Left kidney (tissue), 1 donor: ENCODE results near the gene KRT23. TPM values are rescaled to one million over a fixed set of nuclear protein-coding genes. Genes with fewer than 3 reads are reported as not detected.

Source experiments
- polyA plus RNA-seq: library from polyadenylated mRNA; unstranded; fragments of 120-200 nt; gene quantifications from one replicate; pipeline ENCODE4 v1.2.1, GENCODE V29; 2013; ENCODE audit not compliant: insufficient read length

The KRT23 gene
- polyA plus RNA-seq, 1 donor = 1.1 TPM

Other genes with a start within 250 kb of the KRT23 start
- not detected for gene KRT24, start 233.9 kb downstream of the KRT23 start, polyA plus RNA-seq
- gene KRT25, start 182.3 kb downstream of the KRT23 start, polyA plus RNA-seq = not detected
- not detected for gene KRT26, start 165.4 kb downstream of the KRT23 start, polyA plus RNA-seq
- gene KRT27, start 155.1 kb downstream of the KRT23 start, polyA plus RNA-seq = not detected
- gene KRT28, start 137.7 kb downstream of the KRT23 start, polyA plus RNA-seq = not detected
- gene KRT10, start 115.0 kb downstream of the KRT23 start, polyA plus RNA-seq = 45.2 TPM
- gene KRT12, start 70.4 kb downstream of the KRT23 start, polyA plus RNA-seq = 0.37 TPM
- 0.33 TPM for gene KRT20, start 52.4 kb downstream of the KRT23 start, polyA plus RNA-seq
- not detected for gene KRT39, start 29.3 kb upstream of the KRT23 start, polyA plus RNA-seq
- gene KRT40, start 46.7 kb upstream of the KRT23 start, polyA plus RNA-seq = not detected
- gene KRTAP3-3, start 56.5 kb upstream of the KRT23 start, polyA plus RNA-seq = not detected
- gene KRTAP3-2, start 62.3 kb upstream of the KRT23 start, polyA plus RNA-seq = not detected
- not detected for gene KRTAP3-1, start 71.5 kb upstream of the KRT23 start, polyA plus RNA-seq
- gene KRTAP1-5, start 89.6 kb upstream of the KRT23 start, polyA plus RNA-seq = not detected
- not detected for gene KRTAP1-4, start 92.5 kb upstream of the KRT23 start, polyA plus RNA-seq
- gene KRTAP1-3, start 97.2 kb upstream of the KRT23 start, polyA plus RNA-seq = not detected
- gene KRTAP1-1, start 103.8 kb upstream of the KRT23 start, polyA plus RNA-seq = not detected
- gene KRTAP2-1, start 109.7 kb upstream of the KRT23 start, polyA plus RNA-seq = not detected
- gene KRTAP2-2, start 117.6 kb upstream of the KRT23 start, polyA plus RNA-seq = not detected
- gene KRTAP2-3, start 122.5 kb upstream of the KRT23 start, polyA plus RNA-seq = not detected
- not detected for gene KRTAP2-4, start 128.2 kb upstream of the KRT23 start, polyA plus RNA-seq
- gene KRTAP4-7, start 146.5 kb upstream of the KRT23 start, polyA plus RNA-seq = not detected
- gene KRTAP4-8, start 160.5 kb upstream of the KRT23 start, polyA plus RNA-seq = not detected
- not detected for gene KRTAP4-16, start 164.6 kb upstream of the KRT23 start, polyA plus RNA-seq
- gene KRTAP4-9, start 167.7 kb upstream of the KRT23 start, polyA plus RNA-seq = not detected
- gene KRTAP4-11, start 180.7 kb upstream of the KRT23 start, polyA plus RNA-seq = not detected
- gene KRTAP4-12, start 186.5 kb upstream of the KRT23 start, polyA plus RNA-seq = not detected
- gene KRTAP4-6, start 202.9 kb upstream of the KRT23 start, polyA plus RNA-seq = not detected
- gene KRTAP4-5, start 212.2 kb upstream of the KRT23 start, polyA plus RNA-seq = not detected
- not detected for gene KRTAP4-4, start 223.1 kb upstream of the KRT23 start, polyA plus RNA-seq
- not detected for gene KRTAP4-3, start 230.6 kb upstream of the KRT23 start, polyA plus RNA-seq
- gene KRTAP4-2, start 240.6 kb upstream of the KRT23 start, polyA plus RNA-seq = not detected
- not detected for gene KRTAP4-1, start 247.3 kb upstream of the KRT23 start, polyA plus RNA-seq